DOHH2 (cell line): ENCODE measurements around the gene FBXO31.

Experiments used
- CTCF ChIP-seq: fragments of 200-600 bp; sonication (generic); IDR thresholded peaks from one replicate; pipeline ENCODE4 v1.5.1; 2014; ENCODE audit warnings: antibody characterized with exemption, mild to moderate bottlenecking, low read depth, low read length; ENCODE audit not compliant: poor library complexity, severe bottlenecking
- EZH2phosphoT487 ChIP-seq: fragments of 200-600 bp; sonication (generic); IDR thresholded peaks from 2 replicates; pipeline ENCODE4 v1.6.1; 2017; ENCODE audit warnings: borderline replicate concordance, mild to moderate bottlenecking, antibody characterized with exemption, low read length, moderate library complexity, mixed read lengths

- TF ChIP-seq CTCF (no peak), EZH2phosphoT487 (no peak)
Observed at GRCh38 chr16:87356491-87356853, 27.1 kb downstream of the FBXO31 start.
